Transverse colon (tissue), 4 donors: ENCODE measurements around the gene MN1. TPM values are rescaled to one million over a fixed set of nuclear protein-coding genes. Genes with fewer than 3 reads are reported as not detected.

Source experiments
- DNase-seq: peaks from one replicate; pipeline ENCODE4 v3.0.0-alpha.2; 2019
- H3K27ac ChIP-seq, 4 donors: fragments of 200-600 bp; sonication (generic); 2 replicates each; pipeline ENCODE4 v1.5.1; 2016 to 2018; ENCODE audit warnings: inconsistent platforms in 4 of 4
- H3K27me3 ChIP-seq: fragments of 200-600 bp; sonication (generic); 2 replicates; pipeline ENCODE4 v1.5.1; 2017; ENCODE audit warnings: inconsistent platforms
- H3K36me3 ChIP-seq, 4 donors: fragments of 200-600 bp; sonication (generic); 2 replicates each; pipeline ENCODE4 v1.5.1; 2017 to 2019; ENCODE audit warnings: inconsistent platforms in 4 of 4
- H3K4me1 ChIP-seq, 4 donors: fragments of 200-600 bp; sonication (generic); 2 replicates each; pipeline ENCODE4 v1.5.1; 2017 to 2020; ENCODE audit warnings: inconsistent platforms in 4 of 4
- H3K4me3 ChIP-seq, 4 donors: fragments of 200-600 bp; sonication (generic); 1 replicate in 1 of 4; 2 replicates in 3 of 4; pipeline versions ENCODE4 v1.5.1 to v1.6.1; 2017 to 2019; ENCODE audit warnings: inconsistent platforms in 4 of 4
- H3K9me3 ChIP-seq, 2 donors: fragments of 200-600 bp; sonication (generic); 2 replicates each; pipeline ENCODE4 v1.5.1; 2017 to 2019; ENCODE audit warnings: inconsistent platforms in 2 of 2
- EP300 ChIP-seq: sonication (generic); formaldehyde crosslinking; IDR thresholded peaks from one replicate; pipeline ENCODE4 v1.6.1; 2017; ENCODE audit warnings: antibody characterized with exemption, low read depth
- POLR2A ChIP-seq: fragments of 450-650 bp; IDR thresholded peaks from one replicate; pipeline ENCODE4 v1.6.1; 2016; ENCODE audit warnings: antibody characterized with exemption, mild to moderate bottlenecking, moderate library complexity
- POLR2AphosphoS5 ChIP-seq, 3 donors: sonication (generic); formaldehyde crosslinking; IDR thresholded peaks; one replicate each; pipeline ENCODE4 v1.6.1; 2016; ENCODE audit warnings: antibody characterized with exemption in 3 of 3
- WGBS, 2 donors: methylation state at CpG; one replicate each; pipeline ENCODE4 v1.1.5; 2018; ENCODE audit warnings: low coverage in 1 of 2; 5-methylcytosine and 5-hydroxymethylcytosine counted together
- in situ Hi-C, 4 donors: fragments of 200-750 bp; cut with MboI; loops; one replicate each; pipeline versions ENCODE4 v1.15.0 to v1.15.1; 2017; ENCODE audit warnings: low sequenced_read_pairs in 3 of 4, low pct_ligation_motif_present in 1 of 4, low pct_unique_long_range_greater_than_20kb in 1 of 4
- intact Hi-C: fragments of 100-400 bp; cut with DNase I; formaldehyde crosslinking; loops from one replicate; pipeline ENCODE4 v1.15.1; 2023; ENCODE audit warnings: low total_unique reads
- total RNA-seq, 4 donors: library from RNA; depleted of rRNA; stranded (reverse); fragments of >200 nt; gene quantifications; one replicate each; pipeline ENCODE4 v1.1.0, GENCODE V29; 2016
- TF ChIP-seq, protein P1 (sequence below), 5 experiments: fragments of 200-600 bp in 3 of 5; fragments of 450-650 bp in 2 of 5; sonication (generic) in 3 of 5; IDR thresholded peaks; 1 replicate in 2 of 5; 2 replicates in 3 of 5; pipeline ENCODE4 v1.5.1; 2016 to 2017; ENCODE audit warnings: antibody characterized with exemption in 5 of 5, inconsistent platforms in 3 of 5, mild to moderate bottlenecking in 2 of 5, moderate library complexity in 1 of 5

Gene MN1
- total RNA-seq, 4 donors from 2014 or later, result 1.1 to 4.2 (median 3.0) TPM

- in situ Hi-C loops, result no loop called here
- Histone ChIP-seq H3K4me1 (no peaks in the 10 kb centered on the region), H3K27me3 (no peaks in the 10 kb centered on the region), H3K9me3 (no peaks in the 10 kb centered on the region), H3K27ac (no peak overlapping the region), H3K4me3 (no peak overlapping the region), H3K36me3 (no peaks in the 10 kb centered on the region)
- TF ChIP-seq POLR2A (no peak), EP300 (no peak)
- 96% methylated on average over 3 of the region's 3 CpGs for WGBS, 2 donors
- DNase-seq, result no peak
- intact Hi-C loops, result no loop called here
Observed at GRCh38 chr22:27766679-27767078, 34.9 kb downstream of the MN1 start.

DNA sequence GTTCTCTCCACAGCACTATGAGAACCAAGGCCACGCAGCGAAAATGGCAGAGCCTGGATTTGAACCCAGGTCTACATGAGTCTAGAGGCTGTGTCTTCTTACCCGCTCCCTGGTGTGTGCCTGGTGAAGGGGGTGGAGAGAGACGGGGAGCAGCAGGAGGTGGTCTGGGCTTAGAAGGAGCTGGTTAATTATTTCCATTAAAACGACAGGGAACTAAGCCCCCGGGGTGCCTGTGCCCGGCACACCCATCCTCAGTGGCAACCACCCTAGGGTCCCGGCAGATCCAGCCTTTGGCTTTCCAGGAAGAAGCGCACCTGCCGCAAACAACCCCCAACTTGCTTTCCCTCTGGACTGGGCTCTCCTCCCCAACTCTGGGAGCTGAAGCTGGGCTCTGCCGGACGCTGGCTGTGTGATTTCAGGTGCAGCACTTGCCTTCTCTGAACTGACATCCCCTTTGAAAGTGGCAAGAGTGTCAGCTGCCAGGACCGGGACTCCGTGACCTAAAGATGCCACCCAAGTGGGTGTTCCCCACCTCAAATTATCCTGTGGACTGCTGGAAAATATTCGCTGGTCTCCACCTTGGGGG lies 35.8 kb downstream of the MN1 start:
- H3K36me3 ChIP-seq, result no peaks in the 10 kb centered on the region
- TF ChIP-seq POLR2A, result no peak
- TF ChIP-seq EP300, result no peak
- TF ChIP-seq, protein P1, sequence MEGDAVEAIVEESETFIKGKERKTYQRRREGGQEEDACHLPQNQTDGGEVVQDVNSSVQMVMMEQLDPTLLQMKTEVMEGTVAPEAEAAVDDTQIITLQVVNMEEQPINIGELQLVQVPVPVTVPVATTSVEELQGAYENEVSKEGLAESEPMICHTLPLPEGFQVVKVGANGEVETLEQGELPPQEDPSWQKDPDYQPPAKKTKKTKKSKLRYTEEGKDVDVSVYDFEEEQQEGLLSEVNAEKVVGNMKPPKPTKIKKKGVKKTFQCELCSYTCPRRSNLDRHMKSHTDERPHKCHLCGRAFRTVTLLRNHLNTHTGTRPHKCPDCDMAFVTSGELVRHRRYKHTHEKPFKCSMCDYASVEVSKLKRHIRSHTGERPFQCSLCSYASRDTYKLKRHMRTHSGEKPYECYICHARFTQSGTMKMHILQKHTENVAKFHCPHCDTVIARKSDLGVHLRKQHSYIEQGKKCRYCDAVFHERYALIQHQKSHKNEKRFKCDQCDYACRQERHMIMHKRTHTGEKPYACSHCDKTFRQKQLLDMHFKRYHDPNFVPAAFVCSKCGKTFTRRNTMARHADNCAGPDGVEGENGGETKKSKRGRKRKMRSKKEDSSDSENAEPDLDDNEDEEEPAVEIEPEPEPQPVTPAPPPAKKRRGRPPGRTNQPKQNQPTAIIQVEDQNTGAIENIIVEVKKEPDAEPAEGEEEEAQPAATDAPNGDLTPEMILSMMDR (IDR thresholded peaks at IDR 0.05), result no peak
- TF ChIP-seq POLR2AphosphoS5 (IDR thresholded peaks at IDR 0.05), result no peak

GRCh38 chr22:27764722-27765236 lies 36.8 kb downstream of the MN1 start:
- Histone ChIP-seq H3K27ac (no peak overlapping the region), H3K4me3 (no peak overlapping the region), H3K4me1 (no peaks in the 10 kb centered on the region), H3K27me3 (no peaks in the 10 kb centered on the region), H3K36me3 (no peaks in the 10 kb centered on the region), H3K9me3 (no peaks in the 10 kb centered on the region)
- TF ChIP-seq POLR2AphosphoS5 (IDR thresholded peaks at IDR 0.05) (no peak), POLR2A (no peak), EP300 (no peak)
- TF ChIP-seq, protein P1 (IDR thresholded peaks at IDR 0.05), result no peak
- in situ Hi-C loops (no loop called here), intact Hi-C loops (no loop called here)
- no peak for DNase-seq
- whole genome bisulfite sequencing, 2 donors, result 72 to 73% methylated on average over 3 of the region's 3 CpGs

More for the DNA sequence above, 35.8 kb downstream of the MN1 start:
- intact Hi-C loops (no loop called here), in situ Hi-C loops (no loop called here)
- DNase-seq, result no peak
- H3K27ac ChIP-seq, result no peak overlapping the region
- H3K4me3 ChIP-seq, result no peak overlapping the region
- H3K4me1 ChIP-seq, result no peaks in the 10 kb centered on the region
- 60 to 74% methylated on average over 1 to 15 of the region's 15 CpGs for WGBS, 2 donors
- no peaks in the 10 kb centered on the region for H3K9me3 ChIP-seq
- no peaks in the 10 kb centered on the region for H3K27me3 ChIP-seq

DNA sequence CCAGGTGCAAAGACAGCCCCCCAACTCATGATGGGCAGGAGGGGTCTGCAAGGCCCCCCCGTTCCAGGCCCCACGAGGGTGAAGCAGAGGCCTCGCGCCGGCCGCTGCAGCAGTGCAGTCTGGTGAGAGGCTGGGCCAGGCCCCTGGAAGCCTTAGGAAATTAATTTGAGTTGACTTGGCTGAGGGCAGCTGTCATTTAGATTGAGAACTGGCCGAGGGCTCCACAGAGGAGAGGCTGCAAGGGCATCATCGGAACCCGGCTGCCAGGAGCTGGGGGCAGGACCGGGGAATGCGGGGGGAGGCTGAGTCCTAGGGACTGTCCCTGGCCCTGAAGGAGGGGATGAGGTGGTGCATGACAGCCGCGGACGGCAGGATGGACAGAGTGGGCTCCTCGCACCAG lies 39.9 kb downstream of the MN1 start:
- no peaks in the 10 kb centered on the region for H3K4me1 ChIP-seq
- in situ Hi-C loops, result no loop called here
- no peaks in the 10 kb centered on the region for H3K9me3 ChIP-seq
- no peak overlapping the region for H3K4me3 ChIP-seq
- H3K27me3 ChIP-seq, result no peaks in the 10 kb centered on the region
- no peak overlapping the region for H3K27ac ChIP-seq
- DNase-seq, result no peak
- TF ChIP-seq POLR2A, result no peak
- no peak for TF ChIP-seq POLR2AphosphoS5 (IDR thresholded peaks at IDR 0.05)
- TF ChIP-seq, protein P1 (IDR thresholded peaks at IDR 0.05), result no peak
- TF ChIP-seq EP300, result no peak
- H3K36me3 ChIP-seq, result no peaks in the 10 kb centered on the region
- WGBS, 2 donors, result 81% methylated on average over 15 of the region's 15 CpGs; no CpG with 5 or more reads in 1 of the 2 donors
- intact Hi-C loops, result no loop called here

DNA sequence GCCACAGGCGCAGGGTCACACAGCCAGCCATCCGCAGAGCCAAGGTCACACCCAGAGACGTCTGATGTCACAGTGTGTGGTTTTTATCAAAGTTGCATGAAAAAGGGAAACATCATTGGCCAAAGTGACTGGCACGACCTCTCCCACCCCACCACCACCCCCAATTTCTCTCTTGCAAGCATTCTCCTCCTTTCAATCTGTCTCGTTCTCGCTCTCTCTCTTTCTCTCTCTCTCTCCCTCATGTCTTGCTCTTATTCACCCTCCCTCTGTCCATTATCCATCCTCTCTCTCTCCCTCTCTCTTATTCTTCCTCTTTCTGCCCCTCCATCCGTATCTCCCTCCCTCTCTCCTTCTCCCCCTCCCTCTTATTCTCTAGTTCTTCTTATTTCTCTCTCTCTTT lies 40.6 kb downstream of the MN1 start:
- no peaks in the 10 kb centered on the region for H3K9me3 ChIP-seq
- H3K36me3 ChIP-seq, result no peaks in the 10 kb centered on the region
- no peak overlapping the region for H3K4me3 ChIP-seq
- in situ Hi-C loops (no loop called here), intact Hi-C loops (no loop called here)
- H3K27me3 ChIP-seq, result no peaks in the 10 kb centered on the region
- no peak for DNase-seq
- TF ChIP-seq, protein P1 (IDR thresholded peaks at IDR 0.05), result no peak
- no peak for TF ChIP-seq POLR2A
- TF ChIP-seq POLR2AphosphoS5 (IDR thresholded peaks at IDR 0.05), result no peak
- TF ChIP-seq EP300, result no peak
- no peak overlapping the region for H3K27ac ChIP-seq
- 68 to 71% methylated on average over 3 to 7 of the region's 7 CpGs for WGBS, 2 donors
- H3K4me1 ChIP-seq, result no peaks in the 10 kb centered on the region
